ENCODE results near the gene SH3RF3.
"Not testable (repeated sequence)": the region's sequence is repeated elsewhere in the genome, so short reads cannot be mapped to it uniquely, and the experiment has no call there.

Gene SH3RF3

GRCh38 chr2:109222825-109223471 is 93.9 kb downstream of the SH3RF3 start:
- DNase-seq: no peak

- DNase-seq: no peak
Measured at GRCh38 chr2:109223490-109223889, 94.5 kb downstream of the SH3RF3 start.

GRCh38 chr2:109224341-109224740 is 95.3 kb downstream of the SH3RF3 start:
- DNase-seq: not testable (repeated sequence)

GRCh38 chr2:109225170-109225782 is 96.3 kb downstream of the SH3RF3 start:
- no peak for DNase-seq

GRCh38 chr2:109226128-109226527 is 97.1 kb downstream of the SH3RF3 start:
- no peak for DNase-seq

- DNase-seq: no peak
Measured at GRCh38 chr2:109226622-109227021, 97.6 kb downstream of the SH3RF3 start.

- DNase-seq: no peak
Measured at GRCh38 chr2:109229094-109229675, 100.2 kb downstream of the SH3RF3 start.

- no peak for DNase-seq
Measured at GRCh38 chr2:109230941-109231420, 102.0 kb downstream of the SH3RF3 start.

- DNase-seq: no peak
Measured at GRCh38 chr2:109231428-109231827, 102.4 kb downstream of the SH3RF3 start.

GRCh38 chr2:109231996-109232705 is 103.1 kb downstream of the SH3RF3 start:
- no peak for DNase-seq

GRCh38 chr2:109232909-109233308 is 103.9 kb downstream of the SH3RF3 start:
- DNase-seq: no peak

- no peak for DNase-seq
Measured at GRCh38 chr2:109233643-109234042, 104.6 kb downstream of the SH3RF3 start.

- no peak for DNase-seq
Measured at GRCh38 chr2:109234355-109234754, 105.3 kb downstream of the SH3RF3 start.

- no peak for DNase-seq
Measured at GRCh38 chr2:109236147-109236546, 107.1 kb downstream of the SH3RF3 start.

GRCh38 chr2:109237792-109238191 is 108.8 kb downstream of the SH3RF3 start:
- no peak for DNase-seq

- no peak for DNase-seq
Measured at GRCh38 chr2:109238580-109238979, 109.6 kb downstream of the SH3RF3 start.

GRCh38 chr2:109239720-109240119 is 110.7 kb downstream of the SH3RF3 start:
- DNase-seq: no peak

GRCh38 chr2:109242210-109242653 is 113.2 kb downstream of the SH3RF3 start:
- DNase-seq: no peak

- DNase-seq: no peak
Measured at GRCh38 chr2:109242654-109243331, 113.8 kb downstream of the SH3RF3 start.

- no peak for DNase-seq
Measured at GRCh38 chr2:109243526-109244303, 114.7 kb downstream of the SH3RF3 start.

- DNase-seq: no peak
Measured at GRCh38 chr2:109244304-109244582, 115.2 kb downstream of the SH3RF3 start.

GRCh38 chr2:109244750-109245382 is 115.9 kb downstream of the SH3RF3 start:
- DNase-seq: no peak

All from DMS 273 treated with DMSO at 0.1 percent for 48 hours (cell line).